Osteoblast (primary cell): ENCODE results near the gene PALLD. TPM values are rescaled to one million over a fixed set of nuclear protein-coding genes. Genes with fewer than 3 reads are reported as not detected.

ENCODE experiments used
- DNase-seq: peaks from one replicate; pipeline ENCODE4 v3.0.0; 2011; ENCODE audit warnings: low spot score, mixed read lengths; ENCODE audit not compliant: insufficient read length; ENCODE audit errors: missing footprints
- H2AFZ ChIP-seq: 2 replicates; pipeline ENCODE4 v1.6.0; 2011; ENCODE audit warnings: mild to moderate bottlenecking, low read length
- H3K27ac ChIP-seq: 2 replicates; pipeline ENCODE4 v1.5.1; 2011; ENCODE audit warnings: mild to moderate bottlenecking, low read depth, low read length, moderate library complexity
- H3K27me3 ChIP-seq: 2 replicates; pipeline ENCODE4 v1.6.0; 2012; ENCODE audit warnings: mild to moderate bottlenecking, control low read depth, inconsistent platforms, low read length, moderate library complexity; ENCODE audit not compliant: insufficient read depth
- H3K36me3 ChIP-seq: 2 replicates; pipeline ENCODE4 v1.5.1; 2011; ENCODE audit warnings: mild to moderate bottlenecking, low read length, control low read depth, moderate library complexity; ENCODE audit not compliant: insufficient read depth
- H3K4me1 ChIP-seq: 2 replicates; pipeline ENCODE4 v1.5.1; 2011; ENCODE audit warnings: mild to moderate bottlenecking, low read length, control low read depth, moderate library complexity; ENCODE audit not compliant: insufficient read depth
- H3K4me2 ChIP-seq: 2 replicates; pipeline ENCODE4 v1.6.0; 2011; ENCODE audit warnings: mild to moderate bottlenecking, low read length; ENCODE audit not compliant: insufficient read depth
- H3K4me3 ChIP-seq: fragments of 200-600 bp; sonication (generic); 3 replicates; pipeline ENCODE4 v1.5.1; 2012; ENCODE audit warnings: mild to moderate bottlenecking, low read length, inconsistent platforms; ENCODE audit not compliant: insufficient read depth
- H3K79me2 ChIP-seq: 2 replicates; pipeline ENCODE4 v1.6.0; 2012; ENCODE audit warnings: mild to moderate bottlenecking, low read length, control low read depth, inconsistent platforms; ENCODE audit not compliant: insufficient read depth
- H3K9me3 ChIP-seq: 2 replicates; pipeline ENCODE4 v1.5.1; 2011; ENCODE audit warnings: low read depth, low read length, control low read depth
- H4K20me1 ChIP-seq: 2 replicates; pipeline ENCODE4 v1.6.0; 2012; ENCODE audit warnings: mild to moderate bottlenecking, low read length, control low read depth; ENCODE audit not compliant: insufficient read depth
- CTCF ChIP-seq: IDR thresholded peaks from 2 replicates; pipeline ENCODE4 v1.5.1; 2011; ENCODE audit warnings: mild to moderate bottlenecking, low read depth, low read length, moderate library complexity; ENCODE audit errors: extremely low read depth
- total RNA-seq: library from RNA; depleted of rRNA; stranded (reverse); fragments of >200 nt; gene quantifications from 2 replicates; pipeline ENCODE4 v1.2.3, GENCODE V29; 2012

The PALLD gene
- total RNA-seq, 1 donor: 244 TPM

- no peak overlapping the region for H3K4me3 ChIP-seq
- no peak for DNase-seq
- H3K4me1 ChIP-seq: peaks cover 15% of the 10 kb centered on the region
- no peaks in the 10 kb centered on the region for H4K20me1 ChIP-seq
- no peaks in the 10 kb centered on the region for H3K27me3 ChIP-seq
- H3K79me2 ChIP-seq: peaks cover 6% of the 10 kb centered on the region
- no peak overlapping the region for H2AFZ ChIP-seq
- H3K36me3 ChIP-seq: peaks cover 10% of the 10 kb centered on the region
- H3K9me3 ChIP-seq: no peaks in the 10 kb centered on the region
- H3K4me2 ChIP-seq: no peak overlapping the region
- no peak for TF ChIP-seq CTCF
- no peak overlapping the region for H3K27ac ChIP-seq
Observed at GRCh38 chr4:168748807-168749206, 252.0 kb downstream of the PALLD start.

GRCh38 chr4:168751263-168752225, 254.7 kb downstream of the PALLD start:
- Histone ChIP-seq H3K36me3 (peaks cover 11% of the 10 kb centered on the region), H4K20me1 (peaks cover 10% of the 10 kb centered on the region), H3K27me3 (no peaks in the 10 kb centered on the region), H3K9me3 (no peaks in the 10 kb centered on the region), H3K27ac (peak overlapping the region; percentile 57), H3K4me1 (peaks cover 22% of the 10 kb centered on the region), H3K4me3 (no peak overlapping the region), H3K79me2 (peaks cover 6% of the 10 kb centered on the region), H3K4me2 (peak overlapping the region; percentile 24), H2AFZ (no peak overlapping the region)
- no peak for TF ChIP-seq CTCF
- DNase-seq: peak; percentile 82

GRCh38 chr4:168755598-168756477, 259.0 kb downstream of the PALLD start:
- no peak overlapping the region for H3K4me3 ChIP-seq
- H3K4me1 ChIP-seq: peaks cover 43% of the 10 kb centered on the region
- H3K79me2 ChIP-seq: peaks cover 6% of the 10 kb centered on the region
- no peak overlapping the region for H3K4me2 ChIP-seq
- peak overlapping the region; percentile 28 for H3K27ac ChIP-seq
- H2AFZ ChIP-seq: no peak overlapping the region
- no peaks in the 10 kb centered on the region for H3K27me3 ChIP-seq
- H4K20me1 ChIP-seq: peaks cover 10% of the 10 kb centered on the region
- no peak for TF ChIP-seq CTCF
- H3K9me3 ChIP-seq: no peaks in the 10 kb centered on the region
- H3K36me3 ChIP-seq: peaks cover 9% of the 10 kb centered on the region
- DNase-seq: peak; percentile 69

GRCh38 chr4:168757500-168757899, 260.6 kb downstream of the PALLD start:
- H3K27ac ChIP-seq: peak overlapping the region; percentile 95
- H3K4me1 ChIP-seq: peaks cover 34% of the 10 kb centered on the region
- no peak overlapping the region for H2AFZ ChIP-seq
- H3K4me3 ChIP-seq: no peak overlapping the region
- peaks cover 9% of the 10 kb centered on the region for H3K36me3 ChIP-seq
- no peaks in the 10 kb centered on the region for H3K9me3 ChIP-seq
- peaks cover 3% of the 10 kb centered on the region for H3K79me2 ChIP-seq
- no peak for TF ChIP-seq CTCF
- H3K27me3 ChIP-seq: no peaks in the 10 kb centered on the region
- no peak for DNase-seq
- no peak overlapping the region for H3K4me2 ChIP-seq
- peaks cover 10% of the 10 kb centered on the region for H4K20me1 ChIP-seq
